ENCODE measurements around the gene WDR45B.

WDR45B gene

DNA sequence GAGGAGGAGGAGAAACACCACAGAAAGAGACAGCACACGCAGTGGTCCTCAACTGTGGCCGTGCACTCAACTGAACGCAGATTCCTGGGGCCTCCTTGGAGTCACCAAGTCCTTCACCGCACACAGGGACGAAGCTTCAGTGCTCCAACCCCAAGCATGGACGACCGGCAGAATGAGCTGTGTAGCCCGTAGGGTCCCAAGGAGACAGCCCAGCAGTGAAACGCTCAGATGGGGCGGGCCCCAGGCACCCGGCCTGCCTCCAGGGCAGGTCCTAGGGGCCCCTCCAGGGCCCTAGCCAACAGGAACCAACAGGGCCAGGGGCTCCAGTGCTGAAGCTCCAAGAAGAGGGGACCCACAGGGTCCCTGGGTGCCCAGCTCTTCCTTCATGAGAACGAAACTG is 37.0 kb upstream of the WDR45B start:
- no peak for TF ChIP-seq ZNF274 (IDR thresholded peaks at IDR 0.05; ENCODE audit: low read depth, low read length)
- no peak overlapping the region for H3K4me3 ChIP-seq (ENCODE audit: low read length)

DNA sequence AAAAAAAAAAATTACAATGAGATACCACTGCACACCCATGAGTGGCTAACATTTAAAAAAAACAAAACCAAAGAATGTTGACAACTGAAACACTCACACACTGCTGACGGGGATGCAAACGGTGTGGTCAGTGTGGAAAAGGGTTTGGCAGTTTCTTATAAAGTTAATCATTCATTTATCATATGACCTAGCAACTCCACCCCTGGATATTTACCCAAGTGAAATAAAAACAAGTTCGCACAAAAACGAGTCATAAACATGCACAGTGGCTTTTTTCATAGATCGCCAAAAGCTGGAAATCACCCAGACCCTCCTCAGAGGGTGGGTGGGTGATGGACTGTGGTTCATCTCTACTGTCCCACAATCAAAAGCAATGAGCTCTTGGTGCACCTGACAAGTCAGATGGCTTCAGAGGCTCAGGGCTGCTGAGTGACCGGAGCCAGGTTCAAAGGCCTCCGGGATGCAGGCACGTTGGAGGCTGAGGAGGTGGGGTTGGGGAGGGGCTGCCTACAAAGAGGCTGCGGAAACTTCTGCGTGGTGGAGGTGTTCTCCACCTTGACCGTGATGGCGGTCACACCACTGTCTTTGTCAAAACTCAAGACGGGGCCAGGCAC is 36.1 kb upstream of the WDR45B start:
- no peak overlapping the region for H3K4me3 ChIP-seq (ENCODE audit: low read length)
- no peak for TF ChIP-seq ZNF274 (IDR thresholded peaks at IDR 0.05; ENCODE audit: low read depth, low read length)

DNA sequence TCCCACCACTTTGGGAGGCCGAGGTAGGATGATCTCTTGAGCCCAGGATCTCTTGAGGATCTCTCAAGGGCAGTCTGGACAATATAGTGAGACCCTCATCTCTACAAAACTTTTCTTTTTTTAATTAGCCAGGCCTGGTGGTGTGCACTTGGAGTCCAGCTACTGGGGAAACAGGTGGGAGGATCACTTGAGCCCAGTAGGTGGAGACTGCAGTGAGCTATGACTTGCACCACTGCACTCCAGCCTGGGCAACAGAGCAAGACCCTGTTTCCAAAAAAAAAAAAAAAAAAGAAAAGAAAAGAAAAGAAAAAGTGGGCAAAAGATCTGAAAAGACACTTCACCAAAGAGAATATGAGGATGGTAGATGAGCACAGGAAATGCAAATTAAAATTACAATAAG is 35.3 kb upstream of the WDR45B start:
- H3K4me3 ChIP-seq (ENCODE audit: low read length): no peak overlapping the region
- TF ChIP-seq ZNF274 (IDR thresholded peaks at IDR 0.05; ENCODE audit: low read depth, low read length): no peak

DNA sequence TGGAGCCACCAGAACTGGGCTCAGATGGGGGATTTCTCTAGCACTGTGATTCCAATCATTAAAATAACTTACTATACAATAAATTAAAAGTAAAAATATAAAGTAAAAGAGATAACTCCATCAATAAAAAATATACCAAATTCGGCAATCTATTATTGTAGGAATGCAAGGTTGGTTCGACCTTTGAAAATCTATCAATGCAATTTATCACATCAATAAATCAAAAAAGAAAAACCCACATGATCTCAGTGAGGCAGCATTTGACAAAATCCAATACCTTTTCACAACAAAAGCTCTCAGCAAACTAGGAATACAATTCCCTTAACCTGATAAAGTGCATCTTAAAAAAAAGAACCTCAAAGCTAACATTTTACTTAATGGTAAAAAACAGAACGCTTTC is 33.3 kb upstream of the WDR45B start:
- no peak for TF ChIP-seq ZNF274 (IDR thresholded peaks at IDR 0.05; ENCODE audit: low read depth, low read length)
- H3K4me3 ChIP-seq (ENCODE audit: low read length): no peak overlapping the region

DNA sequence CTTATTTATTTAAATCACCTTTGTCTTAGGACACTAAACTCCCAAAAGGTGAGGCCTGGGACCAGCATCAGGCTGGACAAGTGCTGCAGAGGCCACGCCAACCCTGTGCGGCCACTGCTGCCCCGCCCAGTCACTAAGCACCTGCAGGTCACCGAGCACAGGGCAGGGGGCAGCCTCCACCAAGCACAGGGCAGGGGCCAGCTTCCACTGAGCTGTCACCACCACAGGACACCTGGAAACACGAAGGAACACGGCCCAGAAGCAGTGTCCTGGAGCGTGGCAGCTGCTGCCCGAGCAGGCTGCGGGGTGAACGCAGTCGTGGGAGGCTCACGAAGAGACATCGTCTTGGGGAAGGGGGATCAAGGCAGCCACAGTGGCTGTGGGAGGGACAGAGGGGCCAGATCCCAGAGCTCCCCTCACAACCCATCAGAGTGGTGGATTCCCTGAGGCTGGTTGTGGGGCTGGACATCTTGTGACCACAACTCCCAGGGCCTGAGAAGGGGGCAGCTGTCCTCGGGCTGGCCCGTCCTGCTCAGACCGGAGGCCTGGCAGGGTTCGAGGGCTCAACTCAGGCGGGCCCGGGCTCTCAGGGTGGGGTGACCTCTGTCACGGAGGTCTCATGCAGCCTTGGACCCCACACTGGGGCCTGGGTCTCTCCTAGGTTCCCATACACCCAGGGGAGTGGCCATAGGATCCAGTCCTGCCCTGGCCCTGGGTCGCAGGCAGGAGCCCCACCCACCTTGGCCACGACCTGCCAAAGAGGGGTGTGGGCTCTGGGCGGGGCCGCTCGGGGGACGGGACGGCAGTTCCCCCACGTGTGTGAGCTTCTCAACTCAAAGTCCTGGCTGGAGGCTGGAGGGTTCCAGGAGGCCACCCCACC is 31.6 kb upstream of the WDR45B start:
- H3K4me3 ChIP-seq (ENCODE audit: low read length): no peak overlapping the region
- TF ChIP-seq ZNF274 (IDR thresholded peaks at IDR 0.05; ENCODE audit: low read depth, low read length): no peak

DNA sequence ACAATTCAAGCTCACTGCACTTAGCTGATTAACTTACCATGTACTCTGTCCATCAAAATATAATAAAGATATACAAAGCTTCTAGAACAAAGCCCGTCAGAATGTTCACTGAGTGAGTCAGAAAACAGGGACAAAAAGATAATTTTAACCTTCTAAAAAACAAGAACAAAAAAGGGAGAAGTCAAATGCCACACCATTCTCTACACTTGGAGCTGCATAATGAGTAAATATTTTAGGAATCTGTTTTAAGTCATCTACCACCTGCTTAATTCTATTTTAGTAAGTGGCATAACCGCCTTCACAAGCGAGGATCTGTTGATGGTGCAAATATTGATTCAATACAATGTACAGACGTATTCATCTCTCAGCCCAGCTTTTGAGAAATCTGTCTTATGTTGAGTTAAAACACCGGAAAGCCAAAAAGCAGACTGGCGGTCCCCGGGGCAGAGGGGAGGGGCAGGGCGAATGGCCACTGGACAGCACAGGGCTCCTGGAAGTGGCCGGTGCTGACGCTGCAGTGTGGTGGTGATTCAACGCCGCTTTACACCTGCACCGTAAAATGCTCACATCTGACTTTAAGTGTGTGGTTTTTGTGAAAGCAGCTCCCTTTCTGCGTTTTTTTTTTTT is 30.1 kb upstream of the WDR45B start:
- TF ChIP-seq ZNF274 (IDR thresholded peaks at IDR 0.05; ENCODE audit: low read depth, low read length): no peak
- H3K4me3 ChIP-seq (ENCODE audit: low read length): no peak overlapping the region

DNA sequence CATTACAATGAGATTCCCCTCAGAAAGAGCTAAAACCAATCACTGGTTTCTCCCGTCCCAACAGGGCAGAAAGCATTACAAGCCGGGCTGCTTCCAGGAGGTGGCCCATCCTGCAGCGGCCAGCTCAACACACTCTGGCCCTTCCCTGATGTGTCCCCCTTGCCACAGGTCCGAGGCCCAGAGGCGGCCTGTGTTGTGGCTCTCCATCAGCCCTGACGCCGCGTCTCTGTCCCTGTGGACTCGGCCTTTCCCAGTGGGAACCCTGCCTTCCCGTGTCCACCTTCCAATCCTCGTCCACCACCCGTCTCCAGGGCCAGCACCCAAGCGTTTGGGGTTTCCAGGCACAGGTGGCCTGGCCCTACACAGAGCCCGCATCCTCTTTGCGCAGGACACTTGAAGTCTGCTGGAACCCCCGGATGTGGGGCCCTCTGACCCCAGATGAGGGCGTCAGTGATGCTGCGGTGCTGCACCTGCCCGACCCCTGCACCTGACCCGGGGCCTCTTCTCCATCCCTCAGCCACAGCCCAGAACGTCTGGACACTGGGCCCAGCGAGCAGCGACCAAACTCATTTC is 29.2 kb upstream of the WDR45B start:
- TF ChIP-seq ZNF274 (IDR thresholded peaks at IDR 0.05; ENCODE audit: low read depth, low read length): no peak
- no peak overlapping the region for H3K4me3 ChIP-seq (ENCODE audit: low read length)

DNA sequence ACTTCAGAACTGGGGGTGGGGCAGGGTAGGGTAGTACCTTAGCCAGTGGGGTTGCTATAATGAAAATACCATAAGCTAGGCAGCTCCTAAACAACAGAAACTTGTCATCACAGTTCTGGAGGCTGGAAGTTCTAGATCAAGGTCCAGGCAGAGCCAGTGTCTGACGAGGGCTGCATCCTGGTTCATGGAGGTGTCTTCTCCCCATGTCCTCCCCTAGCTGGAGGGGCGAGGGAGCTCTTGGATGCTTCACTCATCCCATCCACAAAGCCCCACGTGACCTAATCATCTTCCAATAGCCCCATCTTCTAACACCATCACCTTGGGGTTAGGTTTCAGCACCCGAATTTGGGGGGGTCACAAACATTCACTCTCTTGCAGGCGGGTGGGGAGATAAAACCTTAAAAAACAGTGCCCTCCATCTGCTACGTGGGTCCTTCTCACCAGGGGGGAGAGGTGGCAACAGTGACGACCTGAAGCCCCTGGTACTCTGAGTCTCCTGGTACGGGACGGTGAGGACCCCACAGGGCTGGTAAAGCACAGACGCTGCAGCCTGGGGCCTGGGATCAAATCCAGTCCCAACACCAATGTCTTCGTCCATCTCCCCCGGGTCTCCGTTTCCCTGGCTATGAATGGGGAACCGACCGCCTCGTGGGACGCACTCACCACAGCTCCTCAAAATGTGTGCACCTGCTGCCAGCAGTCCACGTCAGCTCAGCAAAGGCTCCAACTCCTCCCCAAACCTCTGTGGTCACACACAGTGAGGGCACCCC is 27.4 kb upstream of the WDR45B start:
- no peak overlapping the region for H3K4me3 ChIP-seq (ENCODE audit: low read length)
- TF ChIP-seq ZNF274 (IDR thresholded peaks at IDR 0.05; ENCODE audit: low read depth, low read length): no peak

DNA sequence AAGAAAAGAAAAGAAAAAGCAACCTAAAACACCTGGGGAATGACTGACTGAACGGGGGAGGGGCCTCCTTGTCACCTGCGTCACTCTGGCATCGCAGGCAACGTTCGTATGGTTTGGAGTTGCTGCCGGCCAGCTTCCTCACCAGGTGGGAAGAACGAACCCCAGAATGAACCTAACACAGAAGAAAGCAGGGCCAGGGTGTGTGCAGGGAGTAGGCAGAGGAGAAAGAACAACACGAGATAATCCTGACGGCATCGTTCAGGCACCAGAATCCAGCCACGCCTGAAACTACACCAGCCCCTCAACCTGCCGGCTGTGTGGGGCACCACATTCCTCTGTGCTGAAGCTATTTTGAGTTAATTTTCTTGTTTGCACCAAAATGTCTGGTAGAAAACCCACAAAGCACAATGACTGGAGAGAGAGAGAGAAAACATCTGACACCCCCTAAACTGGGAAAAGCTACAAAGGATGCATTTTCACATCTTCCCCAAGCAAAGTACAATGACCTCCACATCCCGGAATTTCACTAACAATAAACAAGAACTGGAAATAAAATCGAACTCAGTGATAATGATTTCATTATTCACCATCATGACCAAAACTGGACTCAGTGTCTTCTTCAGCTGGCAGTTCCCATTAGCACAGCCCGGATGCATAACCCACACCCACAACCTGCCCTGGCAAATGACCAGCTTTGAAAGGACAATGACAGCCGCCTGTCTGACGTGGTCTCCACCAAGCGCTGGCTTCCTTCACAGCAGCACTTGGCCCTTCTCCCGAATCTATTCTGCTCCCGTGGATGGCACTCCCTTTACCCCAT is 26.6 kb upstream of the WDR45B start:
- TF ChIP-seq ZNF274 (IDR thresholded peaks at IDR 0.05; ENCODE audit: low read depth, low read length): no peak
- no peak overlapping the region for H3K4me3 ChIP-seq (ENCODE audit: low read length)

DNA sequence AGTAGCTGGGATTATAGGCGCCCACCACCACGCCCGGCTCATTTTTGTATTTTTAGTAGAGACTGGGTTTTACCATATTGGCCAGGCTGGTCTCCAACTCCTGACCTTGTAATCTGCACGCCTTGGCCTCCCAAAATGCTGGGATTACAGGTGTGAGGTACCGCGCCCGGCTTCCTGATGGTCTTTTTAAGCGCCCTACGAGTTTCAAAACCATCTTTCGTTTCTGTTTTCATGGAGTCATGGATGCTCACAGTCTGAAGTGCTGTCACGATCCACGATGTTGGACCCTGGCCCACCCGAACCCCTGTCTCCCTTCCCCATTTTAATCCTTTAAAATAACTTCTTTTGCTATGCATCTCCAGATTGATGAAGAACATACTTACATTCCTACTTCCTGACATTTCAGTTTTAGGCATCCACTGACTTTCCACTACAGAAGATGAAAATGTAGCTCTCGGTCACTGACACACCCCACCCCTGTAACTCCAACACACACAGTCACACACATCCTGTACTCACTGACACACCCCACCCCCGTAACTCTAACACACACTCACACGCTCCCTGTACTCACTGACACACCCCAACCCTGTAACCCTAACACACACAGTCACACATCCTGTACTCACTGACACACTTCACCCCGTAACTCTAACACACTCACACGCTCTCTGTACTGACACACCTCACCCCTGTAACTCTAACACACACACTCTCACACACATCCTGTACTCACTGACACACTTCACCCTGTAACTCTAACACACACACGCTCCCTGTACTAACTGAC is 22.6 kb upstream of the WDR45B start:
- H3K4me3 ChIP-seq (ENCODE audit: low read length): no peak overlapping the region
- no peak for TF ChIP-seq ZNF274 (IDR thresholded peaks at IDR 0.05; ENCODE audit: low read depth, low read length)

DNA sequence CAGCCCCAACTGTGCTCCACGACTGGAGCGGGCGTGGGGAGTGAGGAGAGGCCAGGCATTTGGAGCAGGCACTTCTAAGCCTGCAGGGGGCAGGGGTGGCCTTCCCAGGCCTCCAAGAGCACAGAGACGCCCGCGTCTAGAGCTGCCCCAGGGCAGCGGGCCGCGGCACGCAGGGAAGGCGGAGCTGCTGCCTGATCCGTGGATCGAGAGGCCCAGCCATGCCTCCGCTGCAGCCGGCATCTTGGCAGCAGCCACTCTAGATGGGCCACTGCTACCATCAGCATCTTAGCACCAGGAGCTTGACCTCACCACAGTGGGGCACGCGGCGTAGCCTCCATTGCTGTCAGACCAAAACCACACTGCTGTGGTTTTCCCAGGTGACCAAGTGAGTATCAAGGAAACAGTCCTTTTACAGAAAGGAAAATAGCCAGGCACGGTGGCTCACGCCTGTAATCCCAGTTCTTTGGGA is 20.4 kb upstream of the WDR45B start:
- TF ChIP-seq ZNF274 (IDR thresholded peaks at IDR 0.05; ENCODE audit: low read depth, low read length): no peak
- no peak overlapping the region for H3K4me3 ChIP-seq (ENCODE audit: low read length)

DNA sequence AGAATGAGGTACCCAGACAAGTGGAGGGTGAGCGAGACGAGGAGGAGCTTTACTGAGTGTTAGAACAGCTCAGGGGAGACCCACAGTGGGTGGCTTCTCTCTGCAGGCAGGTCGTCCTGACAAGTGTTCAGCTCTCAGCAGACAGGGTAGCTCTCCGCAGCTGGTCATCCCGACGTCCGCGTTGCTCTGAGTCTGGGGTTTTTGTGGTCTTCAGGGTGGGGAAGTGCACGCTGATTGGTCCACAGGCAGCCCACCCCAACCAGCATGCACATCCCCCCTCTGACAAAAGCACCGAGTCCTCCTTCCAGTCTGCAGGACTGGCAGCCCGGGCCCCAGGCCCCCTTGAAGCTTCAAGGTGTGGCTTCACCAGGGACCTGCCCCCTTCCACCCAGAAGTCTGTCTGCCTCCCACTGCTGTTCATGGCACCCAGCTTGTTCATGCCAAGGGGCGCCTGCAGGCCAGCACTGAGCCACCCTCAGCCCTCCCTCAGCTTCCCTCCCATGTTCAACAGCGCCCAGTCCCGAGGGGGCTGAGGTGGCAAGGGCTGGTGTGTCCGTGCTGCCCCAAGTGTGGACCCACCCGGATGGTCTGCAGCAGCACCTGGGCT is 19.9 kb upstream of the WDR45B start:
- no peak for TF ChIP-seq ZNF274 (IDR thresholded peaks at IDR 0.05; ENCODE audit: low read depth, low read length)
- H3K4me3 ChIP-seq (ENCODE audit: low read length): no peak overlapping the region

Measured in GM08714 (cell line).